HG03103 (cell line): ENCODE measurements around the gene PCYT1B.
"Not testable (repeated sequence)": the region's sequence is repeated elsewhere in the genome, so short reads cannot be mapped to it uniquely, and the experiment has no call there.

Experiments
- ATAC-seq: cut with Tn5 transposase; IDR thresholded peaks from one replicate; pipeline ENCODE4 v1.9.1; 2021; ENCODE audit warnings: low read depth; ENCODE audit not compliant: unreplicated experiment

The PCYT1B gene

GRCh38 chrX:24646745-24647182 is 383 bp downstream of the PCYT1B start:
- ATAC-seq: no peak

- no peak for ATAC-seq
Observed at GRCh38 chrX:24646006-24646405, 1.1 kb downstream of the PCYT1B start.

- no peak for ATAC-seq
Observed at GRCh38 chrX:24643116-24643515, 4.0 kb downstream of the PCYT1B start.

- ATAC-seq: no peak
Observed at GRCh38 chrX:24629701-24630100, 17.4 kb downstream of the PCYT1B start.

- ATAC-seq: no peak
Observed at GRCh38 chrX:24619647-24620046, 27.5 kb downstream of the PCYT1B start.

- no peak for ATAC-seq
Observed at GRCh38 chrX:24610516-24610915, 36.6 kb downstream of the PCYT1B start.

GRCh38 chrX:24607616-24608015 is 39.5 kb downstream of the PCYT1B start:
- ATAC-seq: no peak

- ATAC-seq: not testable (repeated sequence)
Observed at GRCh38 chrX:24605941-24606340, 41.2 kb downstream of the PCYT1B start.

GRCh38 chrX:24603191-24603590 is 44.0 kb downstream of the PCYT1B start:
- no peak for ATAC-seq

- ATAC-seq: no peak
Observed at GRCh38 chrX:24601858-24602257, 45.3 kb downstream of the PCYT1B start.

GRCh38 chrX:24594501-24594900 is 52.6 kb downstream of the PCYT1B start:
- ATAC-seq: no peak

GRCh38 chrX:24590111-24590510 is 57.0 kb downstream of the PCYT1B start:
- no peak for ATAC-seq

GRCh38 chrX:24577091-24577490 is 70.1 kb downstream of the PCYT1B start:
- no peak for ATAC-seq

GRCh38 chrX:24575496-24575895 is 71.7 kb downstream of the PCYT1B start:
- no peak for ATAC-seq

- ATAC-seq: no peak
Observed at GRCh38 chrX:24574743-24575142, 72.4 kb downstream of the PCYT1B start.

- no peak for ATAC-seq
Observed at GRCh38 chrX:24567169-24567568, 80.0 kb downstream of the PCYT1B start.

- ATAC-seq: no peak
Observed at GRCh38 chrX:24566240-24566639, 80.9 kb downstream of the PCYT1B start.

- no peak for ATAC-seq
Observed at GRCh38 chrX:24563291-24564010, 83.7 kb downstream of the PCYT1B start.

- ATAC-seq: no peak
Observed at GRCh38 chrX:24561121-24561520, 86.0 kb downstream of the PCYT1B start.

GRCh38 chrX:24553011-24553410 is 94.1 kb downstream of the PCYT1B start:
- ATAC-seq: no peak

GRCh38 chrX:24550166-24550565 is 97.0 kb downstream of the PCYT1B start:
- no peak for ATAC-seq

GRCh38 chrX:24547961-24548360 is 99.2 kb downstream of the PCYT1B start:
- no peak for ATAC-seq

GRCh38 chrX:24542756-24543155 is 104.4 kb downstream of the PCYT1B start:
- no peak for ATAC-seq
